Mononuclear cell (primary cell): Measurements from ENCODE around the gene PRKAB2. TPM values are rescaled to one million over a fixed set of nuclear protein-coding genes. Genes with fewer than 3 reads are reported as not detected.
"Not testable (repeated sequence)": the region's sequence is repeated elsewhere in the genome, so short reads cannot be mapped to it uniquely, and the experiment has no call there.

Experiments
- H3K27me3 ChIP-seq: 2 replicates; pipeline ENCODE4 v1.6.0; 2011; ENCODE audit warnings: low read length, control low read depth; ENCODE audit not compliant: insufficient read depth
- H3K4me1 ChIP-seq: 2 replicates; pipeline ENCODE4 v1.5.1; 2011; ENCODE audit warnings: mild to moderate bottlenecking, low read length, control low read depth; ENCODE audit not compliant: insufficient read depth
- H3K4me3 ChIP-seq: 2 replicates; pipeline ENCODE4 v1.5.1; 2011; ENCODE audit warnings: mild to moderate bottlenecking, low read length, moderate library complexity
- H3K9me3 ChIP-seq: 2 replicates; pipeline ENCODE4 v1.5.1; 2011; ENCODE audit warnings: low read depth, mild to moderate bottlenecking, control low read depth, low read length
- total RNA-seq: library from RNA; depleted of rRNA; stranded (reverse); fragments of >200 nt; gene quantifications from one replicate; pipeline ENCODE4 v1.2.3, GENCODE V29; 2012

PRKAB2 gene
- total RNA-seq, 1 donor, result 9.3 TPM

DNA sequence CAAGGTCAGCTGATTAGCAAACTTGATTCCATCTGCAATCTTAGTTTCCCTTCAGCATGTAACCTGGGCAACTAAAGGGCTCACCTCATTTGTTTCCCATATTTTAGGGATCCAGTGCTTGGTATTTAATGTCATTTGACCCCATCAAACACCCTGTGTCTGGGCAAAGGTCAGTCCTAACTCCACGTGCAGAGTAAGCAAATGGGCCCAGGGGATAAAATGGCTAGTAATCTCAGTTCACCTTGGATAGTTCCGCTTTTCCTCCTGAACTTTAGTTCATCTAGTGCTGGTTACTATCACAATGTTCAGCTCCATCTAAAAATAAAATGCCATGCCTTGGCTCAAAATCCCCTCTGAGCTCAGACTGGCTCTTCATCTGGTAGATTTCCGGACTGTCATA lies 19.5 kb downstream of the PRKAB2 start:
- Histone ChIP-seq H3K4me1 (no peaks in the 10 kb centered on the region), H3K4me3 (no peak overlapping the region), H3K27me3 (no peaks in the 10 kb centered on the region), H3K9me3 (no peaks in the 10 kb centered on the region)

GRCh38 chr1:147151244-147151643 lies 21.0 kb downstream of the PRKAB2 start:
- H3K9me3 ChIP-seq, result no peaks in the 10 kb centered on the region
- H3K4me3 ChIP-seq, result no peak overlapping the region
- H3K27me3 ChIP-seq, result no peaks in the 10 kb centered on the region
- H3K4me1 ChIP-seq, result no peaks in the 10 kb centered on the region

- no peaks in the 10 kb centered on the region for H3K9me3 ChIP-seq
- H3K4me3 ChIP-seq, result no peak overlapping the region
- peaks cover 18% of the 10 kb centered on the region for H3K27me3 ChIP-seq
- H3K4me1 ChIP-seq, result no peaks in the 10 kb centered on the region
Observed at GRCh38 chr1:147142886-147143285, 29.4 kb downstream of the PRKAB2 start.

DNA sequence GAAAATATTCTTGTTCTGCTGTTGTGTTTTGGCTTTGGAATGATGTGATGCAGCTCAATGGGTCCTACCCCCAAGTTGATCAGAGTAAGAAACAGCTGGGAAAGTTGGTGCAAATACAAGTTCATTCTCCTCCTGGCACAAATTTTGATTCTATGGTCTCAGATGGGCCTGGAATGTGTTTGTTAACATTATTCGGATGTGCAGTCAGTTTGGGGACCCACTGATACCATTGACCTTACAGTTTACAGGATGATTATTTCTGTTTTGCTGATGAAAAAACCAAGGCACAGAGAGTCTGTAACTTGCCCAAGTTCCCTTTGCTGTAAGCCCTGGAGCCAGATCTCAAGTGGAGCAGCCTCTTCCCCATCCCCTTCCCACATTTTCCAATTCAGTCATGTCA lies 41.5 kb downstream of the PRKAB2 start:
- not testable (repeated sequence) for H3K27me3 ChIP-seq, H3K9me3 ChIP-seq, H3K4me1 ChIP-seq, H3K4me3 ChIP-seq

GRCh38 chr1:147129116-147129873 lies 43.0 kb downstream of the PRKAB2 start:
- no peaks in the 10 kb centered on the region for H3K4me1 ChIP-seq
- no peaks in the 10 kb centered on the region for H3K9me3 ChIP-seq
- H3K4me3 ChIP-seq, result no peak overlapping the region
- peaks cover 4% of the 10 kb centered on the region for H3K27me3 ChIP-seq

DNA sequence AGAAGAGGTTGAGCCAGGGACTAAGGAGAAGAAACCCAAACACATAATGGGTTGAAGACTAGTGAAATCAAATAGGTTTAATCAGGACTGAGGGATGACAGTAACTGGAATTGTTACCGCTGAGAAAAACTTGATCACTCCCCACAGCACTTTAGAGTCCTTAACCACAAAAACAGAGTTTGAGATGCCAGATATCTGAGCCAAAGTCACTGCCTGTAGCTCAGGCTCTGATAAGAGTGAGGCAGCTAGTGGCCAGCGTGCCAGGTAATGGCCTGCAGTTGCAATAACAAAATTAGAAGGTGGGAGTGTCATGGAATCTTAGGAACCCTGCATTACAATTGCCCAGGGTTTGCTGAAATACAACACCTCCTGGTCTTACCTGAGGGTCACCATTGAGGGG lies 48.0 kb downstream of the PRKAB2 start:
- Histone ChIP-seq H3K9me3 (no peaks in the 10 kb centered on the region), H3K4me1 (no peaks in the 10 kb centered on the region), H3K27me3 (peaks cover 4% of the 10 kb centered on the region), H3K4me3 (no peak overlapping the region)

- Histone ChIP-seq H3K27me3 (peaks cover 5% of the 10 kb centered on the region), H3K4me3 (no peak overlapping the region), H3K4me1 (no peaks in the 10 kb centered on the region), H3K9me3 (no peaks in the 10 kb centered on the region)
Observed at GRCh38 chr1:147117109-147117508, 55.2 kb downstream of the PRKAB2 start.

- Histone ChIP-seq H3K4me1 (no peaks in the 10 kb centered on the region), H3K4me3 (no peak overlapping the region), H3K27me3 (peaks cover 5% of the 10 kb centered on the region), H3K9me3 (no peaks in the 10 kb centered on the region)
Observed at GRCh38 chr1:147115496-147115895, 56.8 kb downstream of the PRKAB2 start.

DNA sequence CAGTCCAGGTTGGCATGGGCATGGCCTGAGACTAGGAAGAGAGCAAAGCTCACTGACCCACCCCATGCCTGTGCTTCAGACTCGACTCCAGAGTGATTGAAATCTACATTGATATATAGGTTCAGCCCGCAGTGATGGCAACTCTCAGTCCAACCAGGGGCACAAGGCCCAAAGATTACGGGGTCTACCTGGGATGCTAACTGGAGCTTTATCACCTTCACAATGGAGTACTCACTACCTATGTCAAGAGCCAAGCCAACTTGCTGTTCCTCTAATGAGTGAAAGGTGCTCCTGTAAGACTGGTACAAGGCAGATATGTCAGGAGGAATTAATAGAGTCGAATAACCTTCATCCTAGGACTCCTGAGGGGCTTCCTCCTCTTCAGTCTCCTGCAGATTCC lies 57.2 kb downstream of the PRKAB2 start:
- not testable (repeated sequence) for H3K4me1 ChIP-seq, H3K4me3 ChIP-seq, H3K27me3 ChIP-seq, H3K9me3 ChIP-seq

DNA sequence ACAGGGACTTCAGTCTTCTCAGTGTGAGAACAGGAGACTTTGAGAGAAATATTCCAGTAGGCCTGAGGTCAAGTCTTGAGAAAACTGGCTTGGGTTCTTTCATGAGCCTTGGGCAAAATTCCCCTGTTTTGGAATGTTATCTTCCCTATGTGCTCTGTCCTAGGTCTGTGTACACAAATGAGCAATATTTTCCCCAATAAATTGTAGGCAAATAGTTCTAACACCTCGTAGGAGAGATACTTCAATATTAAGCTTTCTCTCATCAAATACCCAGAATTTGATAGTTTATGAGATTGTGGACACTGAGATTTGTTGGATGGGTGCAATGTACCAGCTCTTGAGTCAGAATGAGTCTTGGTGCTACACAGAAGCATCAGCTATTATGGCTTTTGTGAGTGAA lies 57.9 kb downstream of the PRKAB2 start:
- H3K27me3 ChIP-seq, H3K9me3 ChIP-seq, H3K4me1 ChIP-seq, H3K4me3 ChIP-seq: not testable (repeated sequence)

DNA sequence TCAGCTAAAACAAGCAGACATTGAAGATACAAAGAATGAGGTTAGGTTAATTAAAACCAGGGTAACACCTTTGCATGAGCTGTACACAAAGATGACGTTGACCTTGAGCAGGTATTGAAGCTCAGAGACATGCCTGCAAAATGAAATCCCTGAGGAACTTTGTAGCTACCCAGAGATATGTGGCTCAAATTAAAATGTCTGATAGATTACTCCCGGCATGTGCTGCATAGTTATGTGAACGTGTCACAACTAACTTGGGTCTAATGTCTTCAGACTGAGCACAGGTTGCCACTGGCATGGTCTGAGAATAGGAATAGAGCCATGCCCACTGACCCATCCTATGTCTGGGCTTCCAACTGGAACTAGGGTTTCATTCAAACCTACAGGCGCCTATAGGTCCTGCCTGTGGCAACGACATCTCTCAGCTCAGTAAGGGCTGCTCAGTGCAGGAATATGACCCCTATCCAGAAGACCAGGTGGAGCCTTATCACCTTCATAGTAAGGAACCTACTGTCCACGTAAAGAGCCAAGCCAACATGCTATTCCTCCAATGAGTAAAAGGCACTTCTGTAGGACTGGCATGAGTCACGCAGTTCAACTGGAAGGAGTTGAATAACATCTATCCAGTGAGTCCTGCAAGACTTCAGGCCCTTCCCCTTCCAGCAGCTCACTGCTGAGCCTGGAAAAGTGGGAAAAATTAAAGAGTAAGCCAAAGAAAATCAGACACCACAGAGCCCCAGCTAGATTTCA lies 60.7 kb downstream of the PRKAB2 start:
- Histone ChIP-seq H3K27me3 (no peaks in the 10 kb centered on the region), H3K4me3 (no peak overlapping the region), H3K9me3 (no peaks in the 10 kb centered on the region), H3K4me1 (no peaks in the 10 kb centered on the region)

- Histone ChIP-seq H3K9me3 (no peaks in the 10 kb centered on the region), H3K4me3 (no peak overlapping the region), H3K27me3 (no peaks in the 10 kb centered on the region), H3K4me1 (no peaks in the 10 kb centered on the region)
Observed at GRCh38 chr1:147110872-147111271, 61.4 kb downstream of the PRKAB2 start.

DNA sequence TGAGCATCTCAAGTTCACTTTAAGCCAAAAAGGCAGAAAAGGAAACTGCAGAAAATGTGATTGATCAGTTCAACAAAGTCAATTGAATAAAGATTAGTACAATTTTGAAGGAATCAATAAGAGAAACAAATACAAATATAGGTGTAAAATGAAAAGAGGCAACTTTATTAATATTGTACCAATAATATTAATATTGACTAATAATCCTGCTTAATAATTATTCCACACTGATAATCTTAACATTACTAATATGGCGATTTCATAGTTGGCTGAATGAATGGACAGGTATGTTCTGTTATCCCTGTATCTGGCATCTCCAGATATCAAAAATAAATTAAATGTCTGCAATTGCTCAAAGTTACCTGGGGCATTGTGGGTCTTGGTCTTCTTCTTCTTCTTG lies 61.8 kb downstream of the PRKAB2 start:
- Histone ChIP-seq H3K4me3 (no peak overlapping the region), H3K4me1 (no peaks in the 10 kb centered on the region), H3K27me3 (no peaks in the 10 kb centered on the region), H3K9me3 (no peaks in the 10 kb centered on the region)

DNA sequence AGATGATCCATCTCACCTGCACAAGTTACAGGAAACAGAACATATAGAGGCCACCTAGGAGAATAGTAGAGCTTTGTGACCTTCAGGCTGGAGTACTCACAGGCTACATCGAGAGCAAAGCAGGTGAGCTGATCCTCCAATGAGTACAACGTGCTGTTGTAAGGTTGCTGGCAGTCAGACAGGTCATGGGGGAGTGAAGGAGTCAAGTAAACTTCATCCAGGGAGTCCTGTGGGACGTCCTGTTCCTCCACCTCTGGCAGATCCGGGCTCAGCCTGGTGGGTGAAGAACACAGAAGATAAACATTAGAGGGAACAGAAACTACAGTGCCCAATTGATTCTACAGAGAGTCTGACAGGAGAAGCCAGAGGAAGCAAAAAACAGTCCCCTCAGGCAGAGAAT lies 62.5 kb downstream of the PRKAB2 start:
- no peak overlapping the region for H3K4me3 ChIP-seq
- no peaks in the 10 kb centered on the region for H3K4me1 ChIP-seq
- H3K9me3 ChIP-seq, result no peaks in the 10 kb centered on the region
- no peaks in the 10 kb centered on the region for H3K27me3 ChIP-seq

DNA sequence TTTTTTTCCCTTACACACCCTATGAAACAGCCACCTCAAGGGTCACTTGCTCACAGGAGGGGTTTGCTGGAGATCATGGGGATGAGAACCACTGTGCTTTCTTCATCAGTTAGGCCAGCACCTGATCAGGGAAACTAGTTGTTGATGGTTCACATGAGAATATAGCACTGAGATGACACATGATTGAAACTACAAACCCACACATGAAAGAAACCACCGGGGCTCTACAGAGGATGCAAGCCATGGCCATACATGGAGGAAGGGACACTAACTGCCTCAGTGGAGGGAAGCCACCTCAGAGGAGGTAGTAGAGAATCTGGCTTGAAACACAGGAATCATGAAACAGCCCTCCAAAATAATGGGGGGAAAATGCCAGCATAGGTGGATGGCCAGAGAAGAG lies 63.2 kb downstream of the PRKAB2 start:
- Histone ChIP-seq H3K4me3 (no peak overlapping the region), H3K4me1 (no peaks in the 10 kb centered on the region), H3K9me3 (no peaks in the 10 kb centered on the region), H3K27me3 (no peaks in the 10 kb centered on the region)

DNA sequence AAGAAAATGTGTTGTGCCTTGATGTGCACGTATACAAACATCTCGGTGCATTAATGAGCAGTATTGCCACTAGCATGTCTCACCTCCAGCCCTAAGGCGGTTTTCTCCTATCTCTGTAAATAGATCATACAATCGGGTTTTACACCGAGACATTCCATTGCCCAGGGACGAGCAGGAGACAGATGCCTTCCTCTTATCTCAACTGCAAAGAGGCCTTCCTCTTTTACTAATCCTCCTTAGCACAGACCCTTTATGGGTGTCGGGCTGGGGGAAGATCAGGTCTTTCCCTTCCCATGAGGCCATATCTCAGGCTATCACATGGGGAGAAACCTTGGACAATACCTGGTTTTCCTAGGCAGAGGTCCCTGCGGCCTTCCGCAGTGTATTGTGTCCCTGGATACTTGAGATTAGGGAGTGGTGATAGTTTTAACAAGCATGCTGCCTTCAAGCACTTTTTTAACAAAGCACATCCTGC lies 65.8 kb downstream of the PRKAB2 start:
- H3K9me3 ChIP-seq, H3K27me3 ChIP-seq, H3K4me1 ChIP-seq, H3K4me3 ChIP-seq: not testable (repeated sequence)
